Mesendoderm (in vitro differentiated cells): ENCODE measurements around the gene RGS9BP.

Source experiments
- DNase-seq: peaks from one replicate; pipeline ENCODE4 v3.0.0; 2013
- H2AK5ac ChIP-seq: 2 replicates; pipeline ENCODE4 v1.6.1; 2013; ENCODE audit warnings: low read length, inconsistent platforms
- H2BK120ac ChIP-seq: 2 replicates; pipeline ENCODE4 v1.6.1; 2013; ENCODE audit warnings: low read depth, mild to moderate bottlenecking, low read length, moderate library complexity, mixed read lengths
- H2BK15ac ChIP-seq: replicated peaks from 2 replicates; pipeline ENCODE4 v1.6.1; 2013; ENCODE audit warnings: low read depth, mild to moderate bottlenecking, moderate library complexity
- H2BK5ac ChIP-seq: 2 replicates; pipeline ENCODE4 v1.6.1; 2013; ENCODE audit warnings: low read length, inconsistent platforms
- H3K18ac ChIP-seq: 2 replicates; pipeline ENCODE4 v1.6.1; 2013; ENCODE audit warnings: mild to moderate bottlenecking, low read length, mixed read lengths
- H3K23ac ChIP-seq: one replicate; pipeline ENCODE4 v1.6.1; 2013; ENCODE audit warnings: low read length
- H3K27ac ChIP-seq: 2 replicates; pipeline ENCODE4 v1.5.1; 2013; ENCODE audit warnings: low read depth, mild to moderate bottlenecking, inconsistent platforms, low read length, moderate library complexity
- H3K27me3 ChIP-seq: 2 replicates; pipeline ENCODE4 v1.6.1; 2013; ENCODE audit warnings: low read length, control low read depth, mild to moderate bottlenecking, inconsistent platforms; ENCODE audit not compliant: insufficient read depth, poor library complexity
- H3K36me3 ChIP-seq: 2 replicates; pipeline ENCODE4 v1.6.1; 2013; ENCODE audit warnings: low read length, inconsistent platforms; ENCODE audit not compliant: control insufficient read depth, insufficient read depth
- H3K4ac ChIP-seq: one replicate; pipeline ENCODE4 v1.6.1; 2013; ENCODE audit warnings: low read depth, mild to moderate bottlenecking, low read length, moderate library complexity
- H3K4me1 ChIP-seq: 2 replicates; pipeline ENCODE4 v1.6.1; 2013; ENCODE audit warnings: low read depth, low read length, inconsistent platforms; ENCODE audit not compliant: control insufficient read depth
- H3K4me2 ChIP-seq: 2 replicates; pipeline ENCODE4 v1.6.1; 2013; ENCODE audit warnings: low read length
- H3K4me3 ChIP-seq: 2 replicates; pipeline ENCODE4 v1.5.1; 2013; ENCODE audit warnings: mild to moderate bottlenecking, low read length
- H3K56ac ChIP-seq: one replicate; pipeline ENCODE4 v1.6.1; 2013; ENCODE audit warnings: low read length
- H3K79me1 ChIP-seq: 2 replicates; pipeline ENCODE4 v1.6.1; 2013; ENCODE audit warnings: low read length, inconsistent platforms
- H3K79me2 ChIP-seq: 2 replicates; pipeline ENCODE4 v1.6.1; 2013; ENCODE audit warnings: mild to moderate bottlenecking, low read length; ENCODE audit not compliant: control insufficient read depth, insufficient read depth
- H3K9ac ChIP-seq: 2 replicates; pipeline ENCODE4 v1.6.1; 2013; ENCODE audit warnings: low read length, inconsistent platforms
- H4K5ac ChIP-seq: one replicate; pipeline ENCODE4 v1.6.1; 2013; ENCODE audit warnings: low read length
- H4K8ac ChIP-seq: one replicate; pipeline ENCODE4 v1.6.1; 2013; ENCODE audit warnings: low read depth, mild to moderate bottlenecking, control low read depth, low read length, moderate library complexity
- WGBS: extraction: QIAGEN DNeasy Blood & Tissue Kit; methylation state at CpG from one replicate; pipeline ENCODE4 v1.1.7; 2013; ENCODE audit warnings: low lambda C conversion rate, missing lambda C conversion rate; ENCODE audit not compliant: insufficient coverage; ENCODE audit errors: extremely low coverage; 5-methylcytosine and 5-hydroxymethylcytosine counted together

The RGS9BP gene

DNA sequence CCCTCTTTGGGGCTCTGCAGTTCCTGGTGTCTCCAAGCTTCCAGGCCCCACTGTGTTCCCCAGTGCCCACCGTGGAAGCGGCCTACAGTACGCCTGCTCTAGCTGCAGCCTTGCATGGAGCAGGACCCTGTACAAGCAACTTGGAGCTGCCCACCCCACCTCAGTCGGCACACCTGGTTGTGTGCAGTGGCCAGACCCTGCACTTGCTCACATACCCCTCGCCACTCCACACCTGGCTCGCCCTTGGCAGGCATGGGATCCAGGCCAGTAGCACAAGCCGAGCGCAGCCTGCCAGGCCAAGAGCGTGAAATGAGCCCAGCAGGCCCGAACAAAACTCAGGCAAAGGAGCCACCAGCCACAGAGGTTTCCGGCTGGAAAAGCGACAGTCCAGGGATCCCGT lies 37.0 kb upstream of the RGS9BP start:
- DNase-seq = no peak
- Histone ChIP-seq H2AK5ac (no peak overlapping the region), H3K4me2 (no peak overlapping the region), H3K23ac (no peak overlapping the region), H3K79me1 (no peaks in the 10 kb centered on the region), H4K5ac (no peak overlapping the region), H2BK15ac (no peak overlapping the region), H3K79me2 (no peaks in the 10 kb centered on the region), H3K27me3 (no peaks in the 10 kb centered on the region), H3K9ac (no peak overlapping the region), H3K4me1 (no peaks in the 10 kb centered on the region), H3K18ac (no peak overlapping the region), H4K8ac (no peak overlapping the region), H2BK5ac (no peak overlapping the region), H3K56ac (no peak overlapping the region), H3K36me3 (peaks cover 16% of the 10 kb centered on the region), H3K4me3 (no peak overlapping the region), H2BK120ac (no peak overlapping the region), H3K27ac (no peak overlapping the region), H3K4ac (no peak overlapping the region)
- no CpG with 5 or more reads among the region's 13 CpGs for WGBS

DNA sequence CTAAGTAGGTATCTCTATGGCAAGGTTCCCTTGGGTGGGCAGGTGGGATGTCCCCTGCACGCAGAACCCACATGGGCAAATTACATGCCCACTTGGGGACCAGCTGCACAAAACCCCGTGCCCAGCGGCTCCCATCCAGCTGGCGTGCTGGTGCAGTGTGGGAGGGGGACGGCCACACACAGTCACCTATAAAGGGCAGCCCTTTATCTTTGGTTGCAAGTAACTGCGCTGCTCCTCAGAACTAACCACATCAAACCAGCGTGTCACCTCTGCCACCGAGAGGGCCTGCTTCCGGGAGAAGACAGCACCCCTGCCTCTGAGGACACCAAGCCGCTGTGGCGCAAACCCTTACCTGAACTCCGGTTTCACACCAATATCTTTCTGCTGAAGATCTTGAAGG lies 32.9 kb upstream of the RGS9BP start:
- no peaks in the 10 kb centered on the region for H3K4me1 ChIP-seq
- no peak overlapping the region for H3K18ac ChIP-seq
- H3K79me1 ChIP-seq = no peaks in the 10 kb centered on the region
- no peak overlapping the region for H3K4me3 ChIP-seq
- H3K4me2 ChIP-seq = no peak overlapping the region
- no peak overlapping the region for H2BK120ac ChIP-seq
- H4K8ac ChIP-seq = no peak overlapping the region
- no peak overlapping the region for H3K27ac ChIP-seq
- H3K23ac ChIP-seq = no peak overlapping the region
- H4K5ac ChIP-seq = no peak overlapping the region
- WGBS = no CpG with 5 or more reads among the region's 12 CpGs
- no peaks in the 10 kb centered on the region for H3K79me2 ChIP-seq
- no peak overlapping the region for H2AK5ac ChIP-seq
- no peak overlapping the region for H2BK15ac ChIP-seq
- no peak overlapping the region for H2BK5ac ChIP-seq
- H3K56ac ChIP-seq = no peak overlapping the region
- no peak overlapping the region for H3K4ac ChIP-seq
- H3K36me3 ChIP-seq = peaks cover 14% of the 10 kb centered on the region
- H3K9ac ChIP-seq = no peak overlapping the region
- DNase-seq = no peak
- H3K27me3 ChIP-seq = no peaks in the 10 kb centered on the region

DNA sequence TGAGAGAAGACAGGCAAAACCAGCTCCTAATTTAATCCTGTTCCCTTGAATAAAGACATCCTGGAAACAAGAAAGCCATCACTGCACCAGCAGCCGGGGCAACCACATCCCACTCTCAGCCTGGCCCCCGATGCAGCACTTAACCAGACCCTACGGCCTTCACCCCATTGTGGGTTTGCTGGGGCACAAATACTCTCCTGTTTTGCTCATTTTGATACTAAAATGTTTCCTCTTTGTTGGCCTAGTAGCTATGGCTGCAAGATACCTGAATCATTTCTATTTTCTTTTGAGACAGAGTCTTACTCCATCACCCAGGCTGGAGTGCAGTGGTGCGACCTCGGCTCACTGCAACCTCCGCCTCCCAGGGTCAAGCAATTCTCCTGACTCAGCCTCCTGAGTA lies 29.1 kb upstream of the RGS9BP start:
- Histone ChIP-seq H2BK5ac (no peak overlapping the region), H3K4me2 (no peak overlapping the region), H2BK120ac (no peak overlapping the region), H3K4ac (no peak overlapping the region), H3K23ac (no peak overlapping the region), H3K4me1 (no peaks in the 10 kb centered on the region), H3K9ac (no peak overlapping the region), H3K79me2 (no peaks in the 10 kb centered on the region), H2AK5ac (no peak overlapping the region), H3K27ac (no peak overlapping the region), H3K18ac (no peak overlapping the region), H3K79me1 (peaks cover under 1% of the 10 kb centered on the region), H4K5ac (no peak overlapping the region), H2BK15ac (no peak overlapping the region), H4K8ac (no peak overlapping the region), H3K4me3 (no peak overlapping the region), H3K36me3 (peaks cover 12% of the 10 kb centered on the region), H3K56ac (no peak overlapping the region), H3K27me3 (no peaks in the 10 kb centered on the region)
- no peak for DNase-seq
- WGBS = no CpG with 5 or more reads among the region's 6 CpGs

DNA sequence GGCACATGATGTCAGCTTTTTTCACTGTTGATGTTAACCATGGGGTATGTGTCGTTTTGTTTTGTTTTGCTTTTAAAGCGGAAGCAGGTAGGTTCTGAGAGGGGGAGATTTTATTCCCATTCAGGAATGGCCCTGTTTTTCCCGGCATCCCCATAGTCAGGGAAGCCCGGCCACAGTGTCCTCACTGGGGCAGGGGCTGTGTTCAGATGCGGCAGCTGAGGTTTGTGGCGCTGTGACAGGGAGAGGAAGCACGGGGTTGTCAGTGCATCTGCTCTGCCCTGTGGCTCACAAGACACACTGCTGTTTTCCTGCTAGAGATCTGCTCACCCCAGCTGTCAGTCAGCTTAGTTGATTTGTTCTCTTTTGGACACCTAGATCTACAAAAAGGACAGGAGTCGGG lies 28.3 kb upstream of the RGS9BP start:
- Histone ChIP-seq H2AK5ac (no peak overlapping the region), H3K79me1 (peaks cover 1% of the 10 kb centered on the region), H3K18ac (no peak overlapping the region), H3K36me3 (peaks cover 12% of the 10 kb centered on the region), H3K79me2 (no peaks in the 10 kb centered on the region), H2BK5ac (no peak overlapping the region), H3K9ac (no peak overlapping the region), H2BK15ac (no peak overlapping the region), H3K4me3 (no peak overlapping the region), H2BK120ac (no peak overlapping the region), H3K4ac (no peak overlapping the region), H4K5ac (no peak overlapping the region), H3K27me3 (no peaks in the 10 kb centered on the region), H3K4me2 (no peak overlapping the region), H3K56ac (no peak overlapping the region), H3K23ac (no peak overlapping the region), H4K8ac (no peak overlapping the region), H3K27ac (no peak overlapping the region), H3K4me1 (no peaks in the 10 kb centered on the region)
- DNase-seq = no peak
- WGBS = no CpG with 5 or more reads among the region's 8 CpGs

DNA sequence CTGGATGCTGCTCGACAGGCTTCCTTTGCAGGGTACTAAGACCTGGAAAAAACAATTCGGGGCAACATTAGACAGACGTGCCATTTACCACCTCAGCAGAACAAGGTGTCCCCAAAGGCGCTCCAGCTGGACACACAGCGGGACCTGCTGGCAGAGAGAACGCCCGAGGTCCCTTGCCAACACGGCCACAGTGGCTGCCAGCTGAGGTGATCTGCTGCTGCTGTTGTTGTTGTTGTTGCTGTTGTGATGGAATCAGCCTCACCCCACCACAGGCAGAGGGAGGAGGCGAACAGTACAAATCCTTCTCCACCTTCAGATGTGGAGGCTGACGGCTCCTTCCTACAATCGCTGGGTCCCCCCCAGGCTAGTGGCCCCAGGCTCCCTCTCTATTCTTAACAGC lies 25.9 kb upstream of the RGS9BP start:
- Histone ChIP-seq H3K36me3 (peaks cover 6% of the 10 kb centered on the region), H3K56ac (no peak overlapping the region), H2AK5ac (no peak overlapping the region), H3K9ac (no peak overlapping the region), H3K23ac (no peak overlapping the region), H3K27ac (no peak overlapping the region), H3K79me2 (no peaks in the 10 kb centered on the region), H4K5ac (no peak overlapping the region), H2BK15ac (no peak overlapping the region), H4K8ac (no peak overlapping the region), H3K79me1 (peaks cover 1% of the 10 kb centered on the region), H3K27me3 (no peaks in the 10 kb centered on the region), H3K4me3 (no peak overlapping the region), H2BK120ac (no peak overlapping the region), H3K4me1 (no peaks in the 10 kb centered on the region), H2BK5ac (no peak overlapping the region), H3K18ac (no peak overlapping the region), H3K4me2 (no peak overlapping the region), H3K4ac (no peak overlapping the region)
- no CpG with 5 or more reads among the region's 11 CpGs for WGBS
- no peak for DNase-seq

DNA sequence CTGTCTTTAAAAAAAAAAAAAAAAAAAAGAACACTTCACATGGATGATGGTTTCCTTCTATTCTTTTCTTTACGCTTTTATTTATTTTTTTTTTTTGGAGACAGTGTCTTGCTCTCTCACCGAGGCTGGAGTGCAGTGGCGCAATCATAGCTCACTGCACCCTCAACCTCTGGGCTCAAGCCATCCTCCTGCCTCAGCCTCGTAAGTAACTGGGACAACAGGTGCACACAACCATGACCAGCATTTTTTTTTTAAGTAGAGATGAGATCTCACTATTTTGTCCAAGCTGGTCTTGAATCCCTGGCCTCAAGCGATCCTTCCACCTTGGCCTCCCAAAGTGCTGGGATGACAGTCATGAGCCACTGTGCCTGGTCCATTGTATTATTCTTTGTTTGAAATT lies 25.0 kb upstream of the RGS9BP start:
- H3K23ac ChIP-seq = no peak overlapping the region
- no peak overlapping the region for H2BK120ac ChIP-seq
- no peaks in the 10 kb centered on the region for H3K4me1 ChIP-seq
- no peak overlapping the region for H3K4me3 ChIP-seq
- WGBS = no CpG with 5 or more reads among the region's 5 CpGs
- no peaks in the 10 kb centered on the region for H3K79me2 ChIP-seq
- no peak overlapping the region for H2BK15ac ChIP-seq
- H3K4ac ChIP-seq = no peak overlapping the region
- no peak overlapping the region for H3K27ac ChIP-seq
- H3K36me3 ChIP-seq = peaks cover 6% of the 10 kb centered on the region
- H4K8ac ChIP-seq = no peak overlapping the region
- no peaks in the 10 kb centered on the region for H3K27me3 ChIP-seq
- H3K9ac ChIP-seq = no peak overlapping the region
- no peak overlapping the region for H2AK5ac ChIP-seq
- H3K56ac ChIP-seq = no peak overlapping the region
- no peak overlapping the region for H4K5ac ChIP-seq
- no peak overlapping the region for H2BK5ac ChIP-seq
- H3K79me1 ChIP-seq = peaks cover 1% of the 10 kb centered on the region
- no peak overlapping the region for H3K4me2 ChIP-seq
- no peak overlapping the region for H3K18ac ChIP-seq
- DNase-seq = no peak
